ENCODE data around the gene SATB1.
"Not testable (repeated sequence)": the region's sequence is repeated elsewhere in the genome, so short reads cannot be mapped to it uniquely, and the experiment has no call there.

Gene SATB1

DNA sequence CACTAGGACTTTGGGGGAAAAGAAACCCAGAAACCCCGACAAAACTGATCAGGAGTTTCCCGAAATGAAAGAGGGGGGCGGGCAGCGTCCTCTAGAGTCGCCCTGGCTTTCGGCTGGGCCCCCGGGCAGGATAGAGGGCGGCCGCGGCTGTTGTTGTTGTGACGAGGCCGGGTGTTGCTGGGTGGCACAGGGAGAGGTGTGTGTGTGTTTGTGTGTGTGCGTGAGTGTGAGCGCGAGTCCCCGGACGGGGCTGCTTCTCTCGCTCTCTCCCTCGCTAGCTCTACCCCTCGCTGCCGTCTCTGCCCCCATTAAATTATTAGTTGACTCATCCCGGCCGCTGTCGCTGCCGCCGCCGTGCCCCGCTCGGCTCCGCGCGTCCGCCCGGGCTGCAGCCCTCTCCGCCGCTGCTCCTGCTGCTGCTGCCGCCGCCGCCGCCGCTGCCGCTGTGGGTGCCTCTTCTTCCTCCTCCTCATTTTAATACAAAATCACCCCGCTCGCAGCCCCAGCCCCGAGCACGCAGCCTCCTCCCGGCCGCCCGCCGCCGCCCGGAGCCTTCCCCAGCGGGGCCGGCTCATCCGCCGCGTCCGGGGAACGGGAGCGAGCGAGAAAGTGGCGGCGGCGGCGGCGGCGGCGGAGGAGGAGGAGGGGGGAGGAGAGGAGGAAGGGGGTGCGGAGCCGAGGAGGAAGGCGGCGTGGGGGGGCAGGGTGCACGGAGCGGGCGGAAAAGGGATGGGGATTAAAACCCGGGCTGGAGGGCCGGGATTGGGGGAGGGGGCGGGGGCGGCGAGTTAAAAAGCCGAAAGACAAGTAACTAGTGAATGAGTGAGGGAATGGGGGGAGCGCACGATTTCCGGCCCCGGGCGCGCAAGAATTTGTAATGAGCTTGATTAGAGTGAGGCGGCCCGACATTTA lies at the start of gene SATB1:
Gene SATB1, minus strand, starts transcription at position 611 of the 912 bp plus-strand sequence. CDS start 4,372 bp downstream, outside the sequence.
- peak; percentile 16 for DNase-seq

DNA sequence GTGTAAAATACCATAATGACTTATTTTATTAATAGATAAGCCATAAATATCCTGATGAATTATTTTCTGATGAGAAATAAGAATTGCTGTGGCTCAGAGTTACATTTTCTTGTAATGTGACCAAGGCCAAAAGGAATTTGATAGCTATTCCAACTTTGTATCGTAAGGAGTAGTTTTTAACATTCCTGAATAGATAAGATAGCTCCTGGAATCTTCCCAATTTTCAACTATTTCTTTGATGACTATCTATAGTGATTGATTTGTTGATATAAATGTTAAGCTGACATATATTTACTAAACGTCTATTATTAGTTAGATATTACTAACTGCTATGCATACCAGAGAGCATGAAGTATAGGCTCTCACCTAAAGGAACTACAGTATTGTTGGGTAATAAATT lies 49.1 kb upstream of the SATB1 start:
- no peak for DNase-seq

DNA sequence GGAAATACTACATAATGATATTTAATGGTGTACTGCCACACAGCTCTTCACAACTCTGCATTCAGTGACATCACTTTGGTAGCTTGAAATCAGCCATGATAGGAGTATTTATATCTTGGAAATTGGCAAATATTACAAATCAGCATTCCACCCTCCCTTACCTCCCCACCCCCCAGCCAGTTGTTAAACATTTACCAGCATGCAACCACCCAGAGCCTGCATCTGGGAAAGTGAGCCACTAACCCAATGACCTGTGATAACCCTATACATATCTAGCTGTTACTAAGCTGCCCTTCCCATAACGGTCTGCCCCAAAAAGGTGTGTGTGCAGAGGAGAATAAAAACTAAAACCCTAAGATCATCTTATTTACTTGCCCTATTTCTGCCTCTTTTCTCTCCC lies 44.6 kb upstream of the SATB1 start:
- DNase-seq = no peak

DNA sequence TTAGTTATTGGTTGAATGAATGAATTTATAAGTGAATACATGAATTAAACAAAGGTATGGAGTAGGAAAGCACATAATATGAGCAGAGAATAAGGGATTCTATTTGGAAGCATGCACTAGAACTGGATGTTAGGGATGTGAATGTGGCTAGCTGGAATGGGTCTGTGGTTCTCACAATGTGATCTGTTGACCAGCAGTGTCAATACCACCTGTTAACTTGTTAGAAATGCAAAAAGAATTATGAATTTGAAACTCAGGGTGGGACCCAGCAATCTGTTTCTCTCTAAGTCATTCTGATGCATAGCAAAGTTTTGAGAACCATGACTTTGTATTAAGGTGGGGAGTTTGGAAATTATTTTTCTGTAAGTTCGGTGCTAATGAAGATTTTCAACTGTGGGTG lies 41.0 kb upstream of the SATB1 start:
- DNase-seq = no peak

DNA sequence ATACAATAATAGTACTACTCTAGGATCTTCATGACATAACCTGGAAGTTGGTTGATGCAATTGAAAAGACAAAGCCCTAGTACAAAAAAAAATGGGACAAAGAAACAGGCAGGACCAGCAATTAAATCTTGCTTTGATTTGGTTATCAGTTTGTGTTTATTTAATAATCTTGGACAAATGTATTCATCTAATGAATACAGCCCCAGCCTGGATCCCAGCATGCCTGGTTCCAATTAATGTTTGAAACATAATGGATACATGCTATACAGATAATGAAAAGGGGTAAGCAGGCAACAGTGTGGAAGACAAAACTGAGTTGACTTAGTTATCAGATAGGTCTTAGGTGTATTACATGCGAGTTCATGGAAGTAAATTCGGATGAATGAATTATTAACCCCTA lies 29.6 kb upstream of the SATB1 start:
- DNase-seq = no peak

DNA sequence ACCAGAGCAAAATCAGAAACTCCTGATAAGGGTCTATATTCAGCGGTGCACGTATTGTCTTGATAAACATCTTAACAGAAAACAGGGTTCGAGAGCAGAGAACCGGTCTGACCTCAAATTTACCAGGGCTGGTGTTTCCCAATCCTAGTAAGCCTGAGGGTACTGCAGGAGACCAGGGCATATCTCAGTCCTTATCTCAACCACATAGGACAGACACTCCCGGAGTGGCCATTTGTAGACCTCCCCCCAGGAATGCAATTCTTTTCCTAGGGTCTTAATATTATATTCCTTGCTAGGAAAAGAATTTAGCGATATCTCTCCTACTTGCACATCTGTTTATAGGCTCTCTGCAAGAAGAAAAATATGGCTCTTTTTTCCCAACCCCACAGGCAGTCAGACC lies 24.5 kb upstream of the SATB1 start:
- not testable (repeated sequence) for DNase-seq

DNA sequence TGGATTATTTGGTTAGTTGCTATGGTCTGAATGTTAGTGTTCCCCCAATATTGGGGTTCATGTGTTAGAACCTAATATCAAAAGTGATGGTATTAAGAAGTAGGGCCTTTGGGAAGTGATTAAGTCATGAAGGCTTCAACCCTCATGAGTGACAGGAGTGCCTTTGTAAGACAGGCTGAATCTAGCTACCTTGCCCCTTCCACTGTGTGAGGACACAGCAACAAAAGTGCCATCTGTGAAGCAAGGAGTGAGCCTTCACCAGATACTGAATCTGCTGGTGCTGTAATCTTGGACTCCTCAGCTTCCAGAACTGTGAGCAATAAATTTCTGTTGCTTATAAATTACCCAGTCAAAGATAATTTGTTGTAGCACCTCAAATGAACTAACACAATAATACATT lies 22.6 kb upstream of the SATB1 start:
- DNase-seq = no peak

DNA sequence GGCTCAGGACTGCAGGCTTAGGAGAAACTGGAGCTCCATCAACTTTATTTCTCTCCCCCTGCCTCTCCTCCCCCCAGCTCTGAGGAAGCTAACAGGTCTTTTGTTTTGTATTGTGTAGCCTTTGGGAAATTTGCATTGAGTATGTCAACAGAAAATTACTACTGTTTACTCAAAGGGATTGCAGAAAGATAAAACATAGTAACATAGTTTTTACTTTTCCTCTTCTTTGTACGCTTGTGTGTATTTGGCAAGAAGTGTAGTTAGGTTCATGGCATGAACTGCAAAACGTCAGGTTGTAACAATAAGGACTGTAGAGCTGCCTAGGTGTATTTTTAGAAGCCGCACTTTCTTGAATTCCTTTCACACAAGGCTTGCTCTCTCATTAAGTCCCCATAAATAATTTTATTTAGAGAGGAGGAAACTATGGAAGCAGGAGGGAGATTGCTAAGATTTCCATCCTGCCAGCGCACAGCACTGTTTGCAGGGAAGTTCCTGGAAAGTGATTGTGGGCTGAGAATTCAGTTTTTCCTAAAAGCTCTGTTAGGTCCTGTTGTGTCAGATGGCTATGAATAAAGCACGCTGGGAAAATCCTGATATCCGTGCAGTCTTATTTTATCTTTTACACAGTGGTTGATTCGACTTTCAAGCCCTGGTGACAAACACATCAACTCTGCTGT lies 21.1 kb upstream of the SATB1 start:
- no peak for DNase-seq

DNA sequence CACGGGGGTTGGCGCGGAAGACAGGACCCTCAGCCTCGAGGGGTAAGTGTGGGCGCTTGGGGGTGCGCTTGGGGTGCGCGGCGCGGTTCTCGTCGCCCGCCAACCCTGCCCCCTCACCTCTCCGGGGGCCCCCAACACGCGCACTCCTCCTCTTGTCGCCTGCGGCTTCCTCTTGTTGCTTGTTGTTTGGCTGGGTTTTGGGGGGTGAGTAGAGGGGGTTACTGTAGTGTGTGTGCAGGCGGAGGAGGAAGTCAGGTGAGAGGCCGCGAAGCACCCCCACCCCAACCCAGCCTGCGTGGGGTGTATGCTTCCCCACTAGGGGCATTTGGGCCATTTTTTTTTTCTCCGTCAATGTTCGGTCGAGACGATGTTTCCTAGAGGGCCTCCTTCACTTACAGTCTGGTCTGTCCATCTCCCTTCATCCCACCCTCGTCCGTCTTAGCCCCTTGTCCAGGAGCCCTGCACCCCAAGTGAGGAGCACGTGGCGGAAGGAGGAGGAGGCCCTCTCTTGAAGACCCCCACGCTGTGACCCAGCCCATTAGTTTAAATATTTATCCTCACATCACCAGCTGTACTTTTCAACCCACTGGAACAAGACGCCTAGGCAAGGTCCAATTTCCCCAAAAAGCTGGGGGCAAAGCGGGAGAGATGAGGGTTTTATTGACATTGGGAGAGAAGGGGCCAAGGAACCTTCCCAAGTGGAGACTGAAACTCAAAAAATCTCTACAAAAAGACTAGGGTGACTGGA lies 20.4 kb upstream of the SATB1 start:
- DNase-seq = no peak

DNA sequence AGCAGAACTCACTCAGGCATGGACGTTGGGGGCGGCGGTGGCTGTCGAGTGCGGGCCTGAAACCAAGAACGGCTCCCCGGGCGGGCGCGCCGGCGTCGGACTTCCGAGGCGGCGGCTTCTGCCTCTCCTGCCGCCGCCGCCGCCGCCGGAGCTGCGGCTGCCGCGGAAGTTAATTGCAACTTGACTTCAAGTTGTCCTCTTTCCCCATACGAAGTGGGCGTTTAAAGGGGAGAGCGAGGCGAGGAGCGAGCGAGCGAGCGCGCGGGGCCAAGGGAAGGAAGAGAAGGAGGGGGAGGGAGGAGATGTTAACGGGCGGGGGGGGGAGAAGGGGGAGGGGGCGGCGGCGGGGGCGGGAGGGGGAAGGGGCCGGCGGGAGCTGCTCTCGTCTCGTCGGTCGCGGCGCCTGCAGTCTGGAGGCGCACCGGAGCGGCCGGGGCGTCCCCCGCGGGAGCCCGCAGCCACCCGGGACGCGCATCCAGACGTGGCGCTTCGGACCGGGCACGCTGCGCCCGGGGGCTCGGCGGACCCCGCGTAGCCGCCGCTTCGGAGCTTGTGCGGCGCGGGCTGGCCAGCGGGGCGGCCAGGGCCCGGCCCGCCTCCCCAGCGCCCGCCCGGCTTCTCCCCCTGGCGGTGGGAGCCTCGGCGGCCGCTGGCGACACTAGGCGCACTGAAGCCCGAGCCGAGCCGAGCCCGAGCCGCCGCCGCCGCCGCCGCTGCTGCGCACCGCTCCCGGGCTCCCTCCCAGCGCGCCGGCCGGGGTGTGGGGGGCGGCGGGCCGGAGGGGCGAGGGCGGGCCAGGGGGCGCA lies 19.7 kb upstream of the SATB1 start:
- peak; percentile 29 for DNase-seq

DNA sequence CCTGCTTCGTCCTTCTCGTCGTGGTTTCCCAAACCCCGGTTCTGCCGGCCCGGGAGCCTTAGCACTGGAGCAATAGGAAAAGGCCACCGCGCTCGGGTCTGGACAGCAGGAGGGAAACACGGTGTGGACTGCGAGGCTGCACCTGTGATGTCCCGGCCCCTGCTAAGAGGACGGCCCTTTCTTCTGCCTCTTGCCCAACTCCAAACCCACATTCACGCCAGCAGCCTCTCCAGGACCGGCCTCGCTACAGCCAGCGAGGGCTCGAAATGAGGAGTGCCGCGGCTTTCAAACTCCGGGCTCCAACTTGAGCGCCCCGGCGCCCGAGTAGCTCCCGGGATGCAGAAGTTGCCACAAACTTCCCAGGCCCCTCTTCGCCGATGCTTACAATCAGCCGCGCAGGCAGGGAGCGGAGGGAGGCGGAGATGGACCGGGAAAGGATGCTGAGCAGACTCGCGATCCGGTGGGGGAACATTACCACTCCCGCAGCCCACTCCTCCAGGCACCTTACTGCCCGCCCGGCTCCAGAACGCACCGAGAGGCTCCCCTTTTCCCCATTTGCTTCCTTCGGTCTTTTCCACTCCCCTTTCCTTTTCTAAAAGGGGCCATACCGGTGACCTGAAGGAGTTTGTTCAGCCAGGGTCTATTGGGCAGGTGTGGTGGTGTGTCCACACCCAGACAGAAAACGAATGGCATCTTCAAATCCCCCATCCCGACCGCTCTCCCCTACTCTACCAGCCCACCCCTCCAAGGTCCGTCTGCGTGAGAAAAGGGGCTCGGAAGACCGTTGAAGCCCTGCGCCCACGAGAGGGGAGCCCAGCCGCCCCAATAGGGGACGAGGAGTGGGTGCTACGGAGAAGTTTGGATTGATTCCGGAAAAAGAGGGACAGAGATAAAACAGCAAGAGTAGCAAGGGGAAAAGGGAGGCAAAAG lies 18.8 kb upstream of the SATB1 start:
- DNase-seq = no peak

DNA sequence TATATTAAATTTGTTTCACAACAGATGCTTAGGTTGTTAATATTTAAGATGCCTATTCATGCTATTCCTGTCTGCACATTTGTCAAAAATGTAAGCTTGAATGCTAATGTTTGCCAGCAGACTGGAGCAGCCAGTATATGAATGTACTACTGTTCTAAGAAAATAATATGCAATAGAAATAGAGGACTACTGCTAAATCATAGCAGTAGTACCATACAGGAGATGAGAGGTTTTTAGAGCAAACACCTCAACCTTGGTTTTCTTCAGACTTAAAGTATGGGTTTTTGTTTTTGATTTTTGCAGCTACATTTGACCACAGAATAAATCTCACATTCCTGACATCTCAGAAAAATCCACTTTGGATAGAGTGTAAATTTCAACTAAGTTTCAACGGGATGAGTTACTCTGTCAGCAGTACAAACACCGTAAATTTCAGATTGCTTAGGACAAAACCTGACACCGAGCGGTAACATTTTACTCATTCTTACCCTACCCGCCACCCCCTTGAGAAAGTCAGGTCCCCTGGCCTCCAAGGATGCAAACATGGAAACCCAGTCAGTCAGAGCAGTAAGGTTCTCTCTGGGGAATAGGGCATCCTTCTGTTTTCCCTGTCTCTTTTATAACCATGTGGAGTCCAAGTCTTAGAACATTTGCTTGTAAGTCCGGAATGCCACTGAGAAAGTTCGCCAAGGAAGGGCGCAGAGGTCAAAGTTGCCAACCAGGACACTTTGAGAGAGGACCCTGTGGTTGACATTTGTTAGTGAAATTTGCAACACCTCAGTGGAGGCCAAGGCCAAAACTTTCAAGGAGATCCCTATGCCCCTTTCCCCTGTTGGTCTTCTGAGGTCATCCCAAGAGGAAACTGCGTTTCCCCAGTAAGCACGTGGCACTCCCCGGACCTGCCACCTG lies 17.9 kb upstream of the SATB1 start:
- DNase-seq = no peak

DNA sequence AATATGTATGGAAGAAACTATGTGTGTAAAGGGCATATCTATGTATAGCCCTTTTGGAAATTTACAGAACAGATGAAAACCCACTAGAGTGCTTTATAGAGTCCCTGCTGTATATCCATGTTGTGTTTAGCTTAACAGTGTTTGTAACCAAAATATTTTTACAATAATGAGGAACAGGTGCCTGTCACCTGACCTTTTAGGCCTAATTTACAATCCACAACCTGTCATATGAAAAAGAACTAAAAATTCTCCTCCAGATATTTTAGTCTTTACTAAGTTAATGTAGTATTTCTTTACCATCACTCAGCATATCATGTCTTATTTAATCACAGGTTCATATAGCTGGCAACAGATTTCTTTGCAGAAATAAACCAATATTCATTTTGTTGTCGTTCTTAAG lies 16.4 kb upstream of the SATB1 start:
- no peak for DNase-seq

DNA sequence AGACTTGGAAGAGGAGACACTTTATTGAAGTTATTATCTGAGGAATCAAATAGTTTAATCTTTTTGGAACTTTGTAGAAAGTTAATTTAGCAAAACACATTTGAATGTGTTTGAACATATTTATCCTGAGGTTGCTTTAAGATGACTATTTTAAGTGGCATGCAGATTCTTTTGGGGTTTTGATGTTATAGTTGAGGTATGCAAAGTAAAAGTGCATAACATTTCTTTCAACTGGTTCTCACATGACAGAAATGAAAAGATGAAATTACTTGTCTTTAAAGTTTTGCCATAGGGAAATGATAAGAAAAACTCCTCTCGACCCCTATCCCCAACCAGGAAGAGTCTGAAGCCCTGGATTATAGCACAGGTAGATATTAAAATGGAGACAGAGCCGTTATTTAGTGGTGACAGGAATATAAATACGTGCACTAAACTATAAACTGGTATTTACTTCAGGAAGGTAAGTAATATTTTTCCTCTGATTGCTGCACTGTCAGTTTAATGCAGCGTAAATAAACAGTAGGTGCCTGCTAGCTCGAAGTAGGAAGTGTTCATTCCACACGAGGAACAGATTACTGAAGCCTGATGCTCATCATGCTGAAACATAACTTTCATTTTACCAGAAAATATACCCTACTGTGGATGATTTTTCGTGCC lies 15.1 kb upstream of the SATB1 start:
- DNase-seq = no peak

DNA sequence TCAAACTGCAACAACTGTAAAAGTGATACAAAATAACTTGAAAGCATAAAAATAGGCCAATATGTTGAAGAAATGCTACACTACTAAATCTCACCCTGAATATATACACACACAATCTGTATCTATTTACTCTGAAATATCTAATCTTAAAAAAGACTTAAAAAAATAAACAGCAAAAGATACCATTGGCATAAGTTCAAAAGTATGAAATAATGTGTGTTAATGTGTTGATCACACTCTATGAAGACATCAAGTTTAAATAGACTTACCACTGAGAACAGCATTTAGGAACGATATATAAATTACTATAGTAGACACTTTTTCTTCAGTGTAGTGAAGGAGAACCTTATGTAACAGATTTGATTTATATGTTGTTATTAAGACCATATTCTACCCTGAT lies 14.1 kb upstream of the SATB1 start:
- DNase-seq = no peak

DNA sequence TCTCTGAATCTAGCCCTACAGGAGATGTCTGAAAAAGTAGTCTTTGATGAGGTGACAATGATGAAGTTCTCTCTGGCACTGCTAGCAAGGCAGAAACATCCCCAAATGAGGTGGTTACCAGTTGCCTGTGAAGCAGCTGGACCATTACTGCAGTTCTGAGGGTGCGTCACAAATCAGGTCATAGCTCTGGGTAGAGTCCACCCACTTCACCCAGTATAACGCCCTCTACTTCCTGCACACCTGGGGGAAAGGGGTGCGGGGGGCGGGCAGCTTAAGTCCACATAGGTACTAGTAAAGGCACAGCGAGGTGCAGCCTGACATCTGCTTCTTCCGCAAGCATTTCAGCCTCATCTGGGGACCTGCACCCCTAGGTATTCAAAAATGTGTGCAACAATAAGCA lies 13.4 kb upstream of the SATB1 start:
- no peak for DNase-seq

DNA sequence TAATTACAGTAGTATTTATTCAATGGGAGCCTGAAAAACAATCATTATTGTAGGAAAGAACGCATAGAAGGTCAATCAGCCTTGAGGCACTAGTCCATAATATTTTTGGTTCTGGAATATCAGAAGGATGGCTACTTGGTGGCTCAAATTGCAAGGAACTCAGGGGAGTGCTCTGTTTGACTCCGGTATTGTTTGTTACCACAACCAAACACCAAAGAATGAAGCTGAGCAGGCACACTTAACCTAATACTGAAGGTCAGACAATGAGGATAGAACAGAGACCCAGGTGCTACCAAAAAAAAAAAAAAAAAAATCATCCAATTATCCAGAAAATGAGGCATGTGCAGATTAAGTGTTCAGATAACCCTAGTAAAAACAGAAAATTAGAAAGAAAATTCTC lies 11.1 kb upstream of the SATB1 start:
- DNase-seq = no peak

DNA sequence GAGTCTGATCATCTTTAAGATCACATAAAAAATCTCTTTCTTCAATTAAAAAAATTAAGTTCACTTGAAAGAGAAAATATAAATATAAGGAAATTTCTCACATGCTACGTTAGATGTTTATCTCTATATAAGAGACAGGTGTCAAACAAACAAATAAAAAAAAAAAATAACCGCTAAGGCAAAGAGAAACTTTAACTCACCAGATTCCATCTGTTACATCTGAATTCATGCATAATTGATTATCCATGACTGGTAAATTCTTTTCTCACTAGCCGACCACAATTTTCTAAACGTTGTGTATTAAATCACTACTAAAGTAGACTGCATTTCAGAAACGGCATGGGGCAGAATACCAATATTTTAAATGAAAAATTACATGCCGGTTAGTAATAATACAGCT lies 9.6 kb upstream of the SATB1 start:
- DNase-seq = no peak

DNA sequence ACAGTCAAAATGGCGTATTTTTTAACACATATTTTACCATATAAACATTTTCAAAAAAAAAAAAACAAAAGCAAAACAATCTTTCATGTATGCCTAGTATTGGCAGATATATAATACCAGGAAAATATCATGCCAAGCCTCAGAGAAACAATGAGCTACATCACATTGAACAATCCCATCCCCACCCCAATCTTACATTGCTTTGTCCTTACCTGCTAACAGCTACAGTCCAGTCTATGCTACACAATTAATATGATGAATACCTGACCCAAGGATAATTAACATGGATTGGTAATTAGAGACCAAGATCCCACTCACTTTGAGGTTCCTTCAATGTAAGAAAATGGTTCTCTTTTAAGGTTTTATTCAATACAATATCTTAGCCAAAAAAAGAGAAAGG lies 7.6 kb upstream of the SATB1 start:
- no peak for DNase-seq

DNA sequence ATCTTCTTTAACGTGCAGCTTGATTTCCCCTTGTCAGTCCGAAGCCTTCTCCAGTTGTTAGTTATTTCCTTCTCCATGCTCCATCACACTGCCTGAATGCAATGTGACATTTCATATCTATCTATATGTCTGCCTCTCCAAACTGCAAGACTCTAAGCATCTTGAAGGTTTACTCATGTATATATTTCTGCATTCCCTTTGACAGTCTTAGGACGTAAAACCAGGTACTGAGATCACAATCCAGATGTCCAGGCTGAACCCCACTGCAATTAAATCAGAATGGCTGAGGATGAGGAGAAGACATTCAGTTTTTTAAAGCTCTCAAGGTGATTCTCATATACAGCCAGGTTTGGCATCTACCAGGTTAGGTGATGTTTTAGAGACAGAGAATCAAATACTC lies 6.1 kb upstream of the SATB1 start:
- DNase-seq = no peak
